K562 (cell line): ENCODE measurements around the gene TSPAN18. TPM values are rescaled to one million over a fixed set of nuclear protein-coding genes. Genes with fewer than 3 reads are reported as not detected.

Experiments
- ATAC-seq: fragments of 200-7000 bp; cut with Tn5 transposase; 3 replicates; pipeline ENCODE4 v1.9.1; 2020; ENCODE audit warnings: moderate library complexity
- BruUV-seq: library from RNA; stranded (reverse); fragments of 400-500 nt; replicated peaks from 2 replicates; lab custom pipeline; 2021; lab: Mats Ljungman, UMichigan
- CTCF ChIA-PET: fragments of 300-600 bp; formaldehyde crosslinking; extraction: SDS; loops from one replicate; lab custom pipeline; 2021; ENCODE audit warnings: low intra/inter-chr PET ratio; lab: Yijun Ruan, JAX
- POLR2A ChIA-PET: fragments of 300-600, 350-650 bp; sonication (Branson Sonifier 250); formaldehyde crosslinking; extraction: SDS; loops from one replicate; lab custom pipeline; 2021; ENCODE audit warnings: antibody characterized with exemption, inconsistent platforms; lab: Yijun Ruan, JAX
- DNase-seq, 4 experiments: peaks; one replicate each; pipeline versions ENCODE4 v3.0.0 to v3.0.0-alpha.2; 2011 to 2018; ENCODE audit warnings: low spot score in 3 of 4, mixed read lengths in 3 of 4; ENCODE audit errors: extremely low read depth in 1 of 4
- FAIRE-seq: peaks from 2 replicates; lab custom pipeline; 2011; peaks lifted over from hg19 to GRCh38; lab: Jason Lieb, UNC
- H2AFZ ChIP-seq: 2 replicates; pipeline ENCODE4 v1.6.0; 2011; ENCODE audit warnings: low read depth, low read length, control low read depth, inconsistent platforms
- H3K27ac ChIP-seq: fragments of 200-600 bp; 3 replicates; pipeline ENCODE4 v1.8.0; 2011; ENCODE audit warnings: low read depth, mild to moderate bottlenecking, control low read depth, inconsistent platforms, low read length, moderate library complexity, mixed read lengths; ENCODE audit errors: extremely low read depth
- H3K27me3 ChIP-seq, 2 experiments: fragments of 300-600 bp in 1 of 2; 2 replicates in 1 of 2; 3 replicates in 1 of 2; pipeline versions ENCODE4 v1.6.0 to v1.8.0; 2011; ENCODE audit warnings: inconsistent platforms in 2 of 2, low read length in 2 of 2, mild to moderate bottlenecking in 1 of 2, mixed read lengths in 1 of 2, moderate library complexity in 1 of 2; ENCODE audit not compliant: control insufficient read depth in 2 of 2, insufficient read depth in 2 of 2
- H3K36me3 ChIP-seq: fragments of 300-600 bp; 3 replicates; pipeline ENCODE4 v1.8.0; 2011; ENCODE audit warnings: mild to moderate bottlenecking, low read length, inconsistent platforms; ENCODE audit not compliant: control insufficient read depth, insufficient read depth
- H3K4me1 ChIP-seq, 2 experiments: fragments of 200-600 bp in 1 of 2; replicated peaks in 1 of 2; 2 replicates in 1 of 2; 3 replicates in 1 of 2; pipeline versions ENCODE4 v1.5.1 to v1.8.0; 2011; ENCODE audit warnings: inconsistent platforms in 2 of 2, low read length in 2 of 2, mild to moderate bottlenecking in 1 of 2, mixed read lengths in 1 of 2, moderate library complexity in 1 of 2; ENCODE audit not compliant: control insufficient read depth in 2 of 2, insufficient read depth in 2 of 2
- H3K4me2 ChIP-seq: 2 replicates; pipeline ENCODE4 v1.6.1; 2011; ENCODE audit warnings: low read length, control low read depth, inconsistent platforms, mixed read lengths; ENCODE audit not compliant: insufficient read depth
- H3K4me3 ChIP-seq: fragments of 200-600 bp; sonication (generic), shearing (Covaris generic); 2 replicates; pipeline ENCODE4 v1.5.1; 2016; ENCODE audit warnings: control low read depth, inconsistent platforms
- H3K79me2 ChIP-seq: fragments of 200-600 bp; 3 replicates; pipeline ENCODE4 v1.8.0; 2011; ENCODE audit warnings: low read length, inconsistent platforms; ENCODE audit not compliant: control insufficient read depth, insufficient read depth
- H3K9ac ChIP-seq, 2 experiments: 2 replicates each; pipeline versions ENCODE4 v1.6.0 to v1.6.1; 2011; ENCODE audit warnings: low read depth in 2 of 2, low read length in 2 of 2, control low read depth in 1 of 2, inconsistent platforms in 1 of 2, mild to moderate bottlenecking in 1 of 2, mixed read lengths in 1 of 2; ENCODE audit not compliant: insufficient read depth in 1 of 2
- H3K9me1 ChIP-seq: one replicate; pipeline ENCODE4 v1.6.0; 2011; ENCODE audit warnings: inconsistent platforms, mild to moderate bottlenecking, low read length, moderate library complexity; ENCODE audit not compliant: control insufficient read depth, insufficient read depth
- H3K9me3 ChIP-seq: replicated peaks from 2 replicates; pipeline ENCODE4 v1.5.1; 2011; ENCODE audit warnings: low read depth, low read length, inconsistent platforms; ENCODE audit not compliant: control insufficient read depth, insufficient read depth
- H4K20me1 ChIP-seq: replicated peaks from 2 replicates; pipeline ENCODE4 v1.6.1; 2011; ENCODE audit warnings: low read length, inconsistent platforms, mixed read lengths; ENCODE audit not compliant: control insufficient read depth, insufficient read depth
- ARNT ChIP-seq, 2 experiments: fragments of 450-650 bp; IDR thresholded peaks; 2 replicates each; pipeline ENCODE4 v1.6.1; 2016; ENCODE audit warnings: mild to moderate bottlenecking in 1 of 2
- CCAR2 ChIP-seq: fragments of 200-400 bp; formaldehyde crosslinking; IDR thresholded peaks from 2 replicates; pipeline ENCODE4 v1.6.1; 2017; ENCODE audit warnings: mild to moderate bottlenecking, low read depth, low read length
- CEBPB ChIP-seq: fragments of 450-650 bp; IDR thresholded peaks from 2 replicates; pipeline ENCODE4 v1.6.1; 2016; ENCODE audit warnings: missing genetic modification characterization, missing compliant biosample characterization
- GTF2F1 ChIP-seq: IDR thresholded peaks from 2 replicates; pipeline ENCODE4 v1.6.1; 2011; ENCODE audit warnings: low read depth, low read length, improper control_type of control experiment
- POLR2H ChIP-seq: IDR thresholded peaks from 2 replicates; pipeline ENCODE4 v1.6.1; 2016; ENCODE audit warnings: missing genetic modification characterization, low read depth, mild to moderate bottlenecking, control low read depth, missing compliant biosample characterization, moderate library complexity
- SIN3B ChIP-seq: fragments of 450-650 bp; IDR thresholded peaks from 2 replicates; pipeline ENCODE4 v1.6.1; 2017; ENCODE audit warnings: low read depth, mild to moderate bottlenecking, moderate library complexity
- SMC3 ChIP-seq: conservative IDR thresholded peaks from 2 replicates; pipeline ENCODE4 v1.6.1; 2011; ENCODE audit warnings: low read depth, low read length, improper control_type of control experiment; ENCODE audit not compliant: insufficient read depth
- SREBF2 ChIP-seq: sonication (generic); formaldehyde crosslinking; IDR thresholded peaks from 2 replicates; pipeline ENCODE4 v1.4.0; 2020; ENCODE audit warnings: mild to moderate bottlenecking, missing genetic modification reagents
- TAF9B ChIP-seq: fragments of 450-650 bp; IDR thresholded peaks from 2 replicates; pipeline ENCODE4 v1.6.1; 2018; ENCODE audit warnings: mild to moderate bottlenecking; ENCODE audit not compliant: partially characterized antibody
- TCF7L2 ChIP-seq: fragments of 150-350 bp; IDR thresholded peaks from 2 replicates; pipeline ENCODE4 v1.6.1; 2016; ENCODE audit warnings: low read depth, mild to moderate bottlenecking, low read length, moderate library complexity
- TOE1 ChIP-seq, 2 experiments: fragments of 450-650 bp in 1 of 2; sonication (generic) in 1 of 2; formaldehyde crosslinking in 1 of 2; IDR thresholded peaks; 2 replicates each; pipeline versions ENCODE4 v1.7.1 to v1.8.0; 2016 to 2022; ENCODE audit warnings: borderline replicate concordance in 2 of 2, mild to moderate bottlenecking in 2 of 2, antibody characterized with exemption in 1 of 2, inconsistent platforms in 1 of 2, low read depth in 1 of 2, missing genetic modification reagents in 1 of 2, moderate library complexity in 1 of 2
- ZC3H8 ChIP-seq: fragments of 450-650 bp; IDR thresholded peaks from 2 replicates; pipeline ENCODE4 v1.6.1; 2017
- ZNF224 ChIP-seq: sonication (generic); formaldehyde crosslinking; IDR thresholded peaks from 2 replicates; pipeline ENCODE4 v1.8.0; 2022; ENCODE audit warnings: mild to moderate bottlenecking, missing genetic modification reagents
- ZNF398 ChIP-seq: fragments of 250-450 bp; sonication (Bioruptor Pico); IDR thresholded peaks from 2 replicates; pipeline ENCODE4 v1.8.0; 2021; ENCODE audit warnings: moderate library complexity, mild to moderate bottlenecking, inconsistent platforms
- ZNF583 ChIP-seq: fragments of 250-450 bp; sonication (Bioruptor Pico); IDR thresholded peaks from 2 replicates; pipeline ENCODE4 v1.4.0; 2020
- ZNF586 ChIP-seq: fragments of 450-650 bp; formaldehyde crosslinking; conservative IDR thresholded peaks from 2 replicates; pipeline ENCODE4 v1.4.0; 2020; ENCODE audit warnings: mild to moderate bottlenecking, moderate library complexity
- WGBS: fragments of 100-300 bp; shearing (Covaris generic); methylation state at CpG from one replicate; pipeline ENCODE4 v1.1.6; 2016; ENCODE audit warnings: low coverage, mixed read lengths; ENCODE audit not compliant: insufficient coverage; ENCODE audit errors: missing lambda C conversion rate; 5-methylcytosine and 5-hydroxymethylcytosine counted together
- in situ Hi-C: fragments of 300-500 bp; cut with MboI; formaldehyde crosslinking; loops from 4 replicates; pipeline ENCODE4 v1.15.0; 2018; ENCODE audit warnings: inconsistent platforms, mixed read lengths
- intact Hi-C: fragments of 100-400 bp; cut with micrococcal nuclease; formaldehyde crosslinking; loops from 2 replicates; pipeline ENCODE4 v1.14.2; 2022
- polyA plus RNA-seq, 8 experiments: library from polyadenylated mRNA; depleted of rRNA in 4 of 8; stranded (reverse) in 5 of 8; unstranded in 3 of 8; fragments of >200 nt; fragmentation: Nextera tagmentation in 2 of 8; fragmentation: Illumina TruSeq in 1 of 8; extraction: Ambion mirVana in 2 of 8; extraction: Trizol in 1 of 8; gene quantifications; 2 replicates each; pipeline versions ENCODE4 v1.2.1 to v1.2.3, GENCODE V29; 2011 to 2014; ENCODE audit warnings: inconsistent platforms in 1 of 8, missing spikeins in 1 of 8
- total RNA-seq, 7 experiments: library from RNA; depleted of rRNA in 6 of 7; stranded (reverse); fragments of >200 nt in 6 of 7; fragmentation: Illumina TruSeq in 2 of 7; extraction: Trizol in 2 of 7; gene quantifications; 2 replicates each; pipeline versions ENCODE4 v1.2.1 to v1.2.3, GENCODE V29; 2011 to 2021; ENCODE audit warnings: low replicate concordance in 1 of 7
- TF ChIP-seq, protein P1 (sequence below), 2 experiments: IDR thresholded peaks; 2 replicates each; pipeline ENCODE4 v1.6.1; 2011; ENCODE audit warnings: borderline replicate concordance in 1 of 2, control low read depth in 1 of 2, low read depth in 1 of 2, low read length in 1 of 2, mild to moderate bottlenecking in 1 of 2, mixed read lengths in 1 of 2, moderate library complexity in 1 of 2; ENCODE audit not compliant: insufficient read depth in 1 of 2, insufficient read length in 1 of 2, poor library complexity in 1 of 2, severe bottlenecking in 1 of 2; ENCODE audit errors: extremely low read depth in 1 of 2
- TF ChIP-seq, protein P2 (sequence below): fragments of 450-650 bp; IDR thresholded peaks from 2 replicates; pipeline ENCODE4 v1.6.1; 2016; ENCODE audit warnings: missing biosample characterization, missing genetic modification characterization

The TSPAN18 gene
- total and polyA plus RNA-seq, 9 of the 15 experiments (the other 6 are each of a cell fraction or from before 2014, with no cell fraction given): 0.17 to 0.35 (median 0.22) TPM; not detected in 4

DNA sequence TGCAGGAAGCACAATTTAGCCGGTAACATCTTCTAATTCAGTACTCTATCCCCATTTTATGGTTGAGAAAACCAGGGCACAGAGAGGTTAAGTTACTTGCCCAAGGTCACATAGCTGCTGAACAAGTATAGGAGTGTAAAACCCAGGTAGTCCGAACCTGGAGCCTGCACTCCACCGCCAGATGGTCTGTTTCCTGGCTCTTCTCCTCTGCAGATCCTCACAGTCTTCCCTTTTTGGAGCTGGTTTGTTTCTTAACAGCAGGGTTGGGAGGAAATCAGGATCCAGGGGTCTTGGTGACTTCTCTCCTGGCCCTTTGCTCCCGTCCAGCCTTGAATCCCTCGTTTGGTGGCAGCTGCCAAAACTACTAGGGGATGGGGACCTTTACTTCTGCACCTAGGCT is 12.0 kb downstream of the TSPAN18 start (continued):
- TF ChIP-seq SMC3: no peak
- TF ChIP-seq ZC3H8: no peak
- no peak for TF ChIP-seq POLR2H
- TF ChIP-seq TOE1 (IDR thresholded peaks at IDR 0.05; ENCODE audit: borderline replicate concordance): no peak
- TF ChIP-seq TOE1 (CRISPR knock-in tag; IDR thresholded peaks at IDR 0.05; ENCODE audit: borderline replicate concordance, low read depth): no peak
- TF ChIP-seq CCAR2: no peak

GRCh38 chr11:44740967-44741366 is 14.2 kb downstream of the TSPAN18 start:
- ChIA-PET CTCF (no interaction called here), POLR2A (interaction anchor here (0.7 to 1.3 kb wide), 3 partner anchors 15 to 614 kb away, joined by 3 read pairs; no protein-coding TSS in a partner anchor)
- Histone ChIP-seq H3K27ac (no peak overlapping the region), H3K4me2 (no peak overlapping the region), H2AFZ (no peak overlapping the region), H3K9me1 (no peaks in the 10 kb centered on the region), H3K27me3 (peaks cover 57 to 74% of the 10 kb centered on the region in 2 experiments; a peak in 4 of 5 replicates), H3K4me3 (no peak overlapping the region), H3K4me1 (no peaks in the 10 kb centered on the region), H3K9me3 (no peaks in the 10 kb centered on the region), H3K9ac (no peak overlapping the region), H4K20me1 (0 out of 2 replicates have a peak, but pooled peaks cover 6% of the 10 kb centered on the region), H3K36me3 (no peaks in the 10 kb centered on the region), H3K79me2 (no peaks in the 10 kb centered on the region)
- intact Hi-C loops: no loop called here
- FAIRE-seq (no peak), DNase-seq (no peak), ATAC-seq (no peak)
- BruUV-seq: no TSS peak
- in situ Hi-C loops: no loop called here
- 2% methylated on average over 8 of the region's 8 CpGs for WGBS
- TF ChIP-seq ZNF224 (CRISPR knock-in tag) (no peak), ZNF586 (CRISPR knock-in tag) (no peak), ZNF583 (no peak), TCF7L2 (no peak), ZNF398 (CRISPR knock-in tag) (no peak), SREBF2 (CRISPR knock-in tag) (no peak), CEBPB (tag) (no peak), TAF9B (no peak), GTF2F1 (no peak), SIN3B (no peak), ARNT (IDR thresholded peaks at IDR 0.05) (no peak)
- TF ChIP-seq, protein P1, sequence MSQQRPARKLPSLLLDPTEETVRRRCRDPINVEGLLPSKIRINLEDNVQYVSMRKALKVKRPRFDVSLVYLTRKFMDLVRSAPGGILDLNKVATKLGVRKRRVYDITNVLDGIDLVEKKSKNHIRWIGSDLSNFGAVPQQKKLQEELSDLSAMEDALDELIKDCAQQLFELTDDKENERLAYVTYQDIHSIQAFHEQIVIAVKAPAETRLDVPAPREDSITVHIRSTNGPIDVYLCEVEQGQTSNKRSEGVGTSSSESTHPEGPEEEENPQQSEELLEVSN (IDR thresholded peaks at IDR 0.05; ENCODE audit: borderline replicate concordance in 1 of 2, extremely low read depth in 1 of 2, insufficient read depth in 1 of 2, insufficient read length in 1 of 2, low read depth in 1 of 2, low read length in 1 of 2, poor library complexity in 1 of 2, severe bottlenecking in 1 of 2): no peak
- TF ChIP-seq, protein P2, sequence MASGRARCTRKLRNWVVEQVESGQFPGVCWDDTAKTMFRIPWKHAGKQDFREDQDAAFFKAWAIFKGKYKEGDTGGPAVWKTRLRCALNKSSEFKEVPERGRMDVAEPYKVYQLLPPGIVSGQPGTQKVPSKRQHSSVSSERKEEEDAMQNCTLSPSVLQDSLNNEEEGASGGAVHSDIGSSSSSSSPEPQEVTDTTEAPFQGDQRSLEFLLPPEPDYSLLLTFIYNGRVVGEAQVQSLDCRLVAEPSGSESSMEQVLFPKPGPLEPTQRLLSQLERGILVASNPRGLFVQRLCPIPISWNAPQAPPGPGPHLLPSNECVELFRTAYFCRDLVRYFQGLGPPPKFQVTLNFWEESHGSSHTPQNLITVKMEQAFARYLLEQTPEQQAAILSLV: no peak
